ENCODE data around the gene HILPDA. TPM values are rescaled to one million over a fixed set of nuclear protein-coding genes. Genes with fewer than 3 reads are reported as not detected.

Gene HILPDA
- total RNA-seq, 1 donor from 2014 or later: 6.9 TPM

GRCh38 chr7:128427289-128427891 is 28.3 kb upstream of the HILPDA start:
- ATAC-seq (peak; percentile 56), DNase-seq (no peak)
- intact Hi-C loops (cut with micrococcal nuclease): no loop called here

GRCh38 chr7:128430207-128430606 is 25.5 kb upstream of the HILPDA start:
- DNase-seq: no peak
- intact Hi-C loops (cut with micrococcal nuclease): no loop called here

GRCh38 chr7:128431221-128431620 is 24.5 kb upstream of the HILPDA start:
- ATAC-seq (peak; percentile 37), DNase-seq (no peak)
- intact Hi-C loops (cut with micrococcal nuclease): no loop called here

More at GRCh38 chr7:128430207-128430606, 25.5 kb upstream of the HILPDA start:
- no peak for ATAC-seq

GRCh38 chr7:128431754-128432153 is 23.9 kb upstream of the HILPDA start:
- no peak for DNase-seq
- no peak for ATAC-seq
- intact Hi-C loops (cut with micrococcal nuclease): no loop called here

- ATAC-seq: no peak
- DNase-seq: no peak
- intact Hi-C loops (cut with micrococcal nuclease): no loop called here
Measured at GRCh38 chr7:128434413-128435326, 21.0 kb upstream of the HILPDA start.

GRCh38 chr7:128435327-128435686 is 20.4 kb upstream of the HILPDA start:
- intact Hi-C loops (cut with micrococcal nuclease): no loop called here
- no peak for DNase-seq

GRCh38 chr7:128437426-128438332 is 18.0 kb upstream of the HILPDA start:
- ATAC-seq (no peak), DNase-seq (no peak)
- intact Hi-C loops (cut with micrococcal nuclease): no loop called here

More at GRCh38 chr7:128435327-128435686, 20.4 kb upstream of the HILPDA start:
- no peak for ATAC-seq

GRCh38 chr7:128442356-128442755 is 13.3 kb upstream of the HILPDA start:
- intact Hi-C loops (cut with micrococcal nuclease): no loop called here
- no peak for ATAC-seq
- DNase-seq: no peak

- ATAC-seq (no peak), DNase-seq (no peak)
- intact Hi-C loops (cut with micrococcal nuclease): no loop called here
Measured at GRCh38 chr7:128443831-128444600, 11.7 kb upstream of the HILPDA start.

- intact Hi-C loops (cut with micrococcal nuclease): no loop called here
- ATAC-seq (peak; percentile 56), DNase-seq (no peak)
Measured at GRCh38 chr7:128446306-128446705, 9.4 kb upstream of the HILPDA start.

GRCh38 chr7:128447941-128448564 is 7.6 kb upstream of the HILPDA start:
- DNase-seq: no peak
- ATAC-seq: no peak
- intact Hi-C loops (cut with micrococcal nuclease): no loop called here

GRCh38 chr7:128448751-128449302 is 6.9 kb upstream of the HILPDA start:
- DNase-seq (no peak), ATAC-seq (no peak)
- intact Hi-C loops (cut with micrococcal nuclease): no loop called here

- ATAC-seq (peak; percentile 6), DNase-seq (no peak)
- intact Hi-C loops (cut with micrococcal nuclease): no loop called here
Measured at GRCh38 chr7:128450409-128450808, 5.3 kb upstream of the HILPDA start.

- intact Hi-C loops (cut with micrococcal nuclease): no loop called here
- DNase-seq (no peak), ATAC-seq (no peak)
Measured at GRCh38 chr7:128450913-128451312, 4.8 kb upstream of the HILPDA start.

GRCh38 chr7:128452552-128452951 is 3.1 kb upstream of the HILPDA start:
- intact Hi-C loops (cut with micrococcal nuclease): no loop called here
- no peak for DNase-seq
- ATAC-seq: no peak

- ATAC-seq (peak; percentile 90), DNase-seq (peak; percentile 91)
- intact Hi-C loops (cut with micrococcal nuclease): no loop called here
Measured at GRCh38 chr7:128453836-128454804, 1.6 kb upstream of the HILPDA start.

All from left ventricle myocardium superior (tissue), 1 donor.